ENCODE results near the gene TMEM252. TPM values are rescaled to one million over a fixed set of nuclear protein-coding genes. Genes with fewer than 3 reads are reported as not detected.

The TMEM252 gene
- total RNA-seq, 1 donor from 2014 or later = not detected

DNA sequence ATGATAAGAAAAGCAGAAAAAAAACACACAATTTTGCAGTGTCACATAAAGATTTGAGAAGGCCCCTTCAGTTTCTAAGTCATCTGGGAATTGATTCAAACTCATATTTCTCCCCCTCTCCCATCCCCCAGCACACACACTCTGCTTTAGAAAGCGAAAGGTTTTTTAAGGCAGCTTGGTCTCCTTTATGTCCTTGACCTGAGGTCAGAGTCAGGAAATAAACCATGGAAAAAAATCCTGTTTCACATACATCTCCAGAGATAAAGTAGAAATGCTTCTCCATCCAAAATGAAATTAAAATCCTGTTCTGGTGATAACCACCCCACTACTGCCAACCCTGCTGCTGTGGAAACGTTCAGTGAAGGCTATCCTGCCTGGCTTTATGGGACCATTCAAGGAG lies 52.6 kb downstream of the TMEM252 start:
- H2AFZ ChIP-seq (ENCODE audit: low read depth, low read length) = no peak overlapping the region
- H3K4me3 Mint-ChIP-seq (ENCODE audit: unreplicated experiment) = no peak overlapping the region
- peaks cover 10% of the 10 kb centered on the region for H3K9me3 Mint-ChIP-seq (ENCODE audit: unreplicated experiment)
- H3K36me3 ChIP-seq (ENCODE audit: insufficient read depth, low read length) = no peaks in the 10 kb centered on the region
- no peak overlapping the region for H3K27ac Mint-ChIP-seq (ENCODE audit: unreplicated experiment)
- DNase-seq (ENCODE audit: low read depth) = no peak
- no peaks in the 10 kb centered on the region for H3K79me2 ChIP-seq (ENCODE audit: insufficient read depth, low read length)
- peaks cover 11% of the 10 kb centered on the region for H3K27me3 Mint-ChIP-seq (ENCODE audit: low read depth, unreplicated experiment)
- H3K27me3 ChIP-seq (ENCODE audit: insufficient read depth, low read length) = no peaks in the 10 kb centered on the region
- no peaks in the 10 kb centered on the region for H4K20me1 ChIP-seq (ENCODE audit: insufficient read depth, low read length)
- no peak overlapping the region for H3K27ac ChIP-seq (ENCODE audit: low read depth, low read length)
- no peak overlapping the region for H3K4me2 ChIP-seq (ENCODE audit: low read length)
- no peak overlapping the region for H3K4me3 ChIP-seq (ENCODE audit: insufficient read depth, low read depth, low read length)
- no peaks in the 10 kb centered on the region for H3K9me3 ChIP-seq (ENCODE audit: insufficient read depth, low read depth, low read length)
- no peak for FAIRE-seq
- no peak overlapping the region for H3K9ac ChIP-seq (ENCODE audit: low read length)
- TF ChIP-seq EZH2 (IDR thresholded peaks at IDR 0.05; ENCODE audit: insufficient read depth, low read length) (no peak), CTCF (IDR thresholded peaks at IDR 0.05; ENCODE audit: insufficient read depth, low read depth, low read length) (no peak)
- no peaks in the 10 kb centered on the region for H3K36me3 Mint-ChIP-seq (ENCODE audit: low read depth, unreplicated experiment)
- H3K4me1 ChIP-seq (ENCODE audit: insufficient read depth, low read length) = no peaks in the 10 kb centered on the region
- H3K4me1 Mint-ChIP-seq (ENCODE audit: low read depth, unreplicated experiment) = peaks cover 2% of the 10 kb centered on the region

Other genes starting within 250 kb of the TMEM252 start
- not detected in 2 replicates for gene FOXD4L3, start 238.0 kb downstream of the TMEM252 start, total RNA-seq
- 1.3 and 1.8 TPM in 2 replicates for gene PGM5, start 184.3 kb downstream of the TMEM252 start, total RNA-seq
- 0.29 and 1.3 TPM in 2 replicates for gene PIP5K1B, start 164.4 kb upstream of the TMEM252 start, total RNA-seq

Measured in astrocyte (in vitro differentiated cells and primary cell).